Parathyroid adenoma (tissue), 2 donors: Measurements from ENCODE around the gene TMEM163.

ENCODE experiments used
- H2AFZ ChIP-seq: fragments of 300-600 bp; sonication (generic); one replicate; pipeline ENCODE4 v1.7.0; 2017; ENCODE audit warnings: antibody characterized with exemption, mild to moderate bottlenecking
- H3K27ac ChIP-seq: fragments of 300-600 bp; sonication (generic); one replicate; pipeline ENCODE4 v1.7.0; 2017
- H3K27me3 ChIP-seq: fragments of 300-600 bp; sonication (generic); one replicate; pipeline ENCODE4 v1.7.0; 2017; ENCODE audit warnings: low read length; ENCODE audit not compliant: control insufficient read depth, insufficient read depth
- H3K36me3 ChIP-seq: fragments of 300-600 bp; sonication (generic); one replicate; pipeline ENCODE4 v1.7.0; 2017; ENCODE audit warnings: low read length; ENCODE audit not compliant: control insufficient read depth, insufficient read depth
- H3K4me1 ChIP-seq: fragments of 300-600 bp; sonication (generic); one replicate; pipeline ENCODE4 v1.7.0; 2017; ENCODE audit warnings: control low read depth
- H3K4me2 ChIP-seq: fragments of 300-600 bp; sonication (generic); one replicate; pipeline ENCODE4 v1.7.0; 2017; ENCODE audit warnings: low read length
- H3K4me3 ChIP-seq: fragments of 300-600 bp; sonication (generic); one replicate; pipeline ENCODE4 v1.7.0; 2017; ENCODE audit warnings: low read depth, low read length
- H3K79me2 ChIP-seq: fragments of 300-600 bp; sonication (generic); one replicate; pipeline ENCODE4 v1.7.0; 2017; ENCODE audit warnings: control low read depth
- H3K9ac ChIP-seq: fragments of 300-600 bp; sonication (generic); one replicate; pipeline ENCODE4 v1.7.0; 2017; ENCODE audit warnings: mild to moderate bottlenecking
- H3K9me3 ChIP-seq: fragments of 300-600 bp; sonication (generic); one replicate; pipeline ENCODE4 v1.7.0; 2017; ENCODE audit warnings: low read length; ENCODE audit not compliant: control insufficient read depth
- TF ChIP-seq, protein P1 (sequence below): fragments of 300-600 bp; sonication (generic); IDR thresholded peaks from one replicate; pipeline ENCODE4 v1.7.0; 2017; ENCODE audit warnings: antibody characterized with exemption, mild to moderate bottlenecking
- donor health status: primary hyperparathyroidism.

TMEM163 gene

DNA sequence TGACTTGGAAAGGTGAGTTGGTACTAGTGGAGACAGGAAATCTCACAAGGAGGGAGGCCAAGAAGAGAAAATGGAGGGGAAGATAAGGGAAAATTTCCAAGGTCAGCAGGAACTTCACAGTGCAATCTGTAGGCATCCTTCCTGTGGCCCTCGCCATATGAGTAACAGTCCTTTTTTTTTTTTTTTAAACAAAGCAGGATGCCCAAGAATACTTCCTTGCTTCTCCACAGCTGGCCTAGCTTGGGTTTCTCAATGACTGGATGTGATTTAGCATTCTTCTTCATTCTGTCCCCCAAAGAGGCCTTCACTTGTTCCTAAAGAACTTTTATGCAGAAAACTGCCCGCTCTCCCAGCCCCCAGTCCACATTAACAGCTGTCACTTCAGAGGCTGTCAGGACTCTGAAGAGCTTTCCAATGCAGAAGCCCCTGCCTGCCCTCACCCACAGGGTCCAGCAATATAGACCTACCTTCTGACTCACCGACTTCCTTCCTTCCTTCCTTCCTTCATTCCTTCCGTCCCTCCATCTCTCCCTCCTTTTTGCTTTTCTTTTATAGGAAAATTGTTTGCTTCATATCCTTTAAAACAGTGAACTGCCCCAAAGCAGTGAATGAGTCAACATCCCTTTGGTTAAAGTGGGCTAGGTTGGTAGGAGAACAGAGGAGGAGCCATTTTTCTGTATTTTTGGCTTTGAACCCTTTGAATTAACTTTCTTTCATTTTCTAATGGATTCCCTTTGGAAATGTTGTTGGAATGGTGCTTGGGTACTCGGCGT lies 292.9 kb downstream of the TMEM163 start:
- no peak overlapping the region for H2AFZ ChIP-seq
- TF ChIP-seq, protein P1, sequence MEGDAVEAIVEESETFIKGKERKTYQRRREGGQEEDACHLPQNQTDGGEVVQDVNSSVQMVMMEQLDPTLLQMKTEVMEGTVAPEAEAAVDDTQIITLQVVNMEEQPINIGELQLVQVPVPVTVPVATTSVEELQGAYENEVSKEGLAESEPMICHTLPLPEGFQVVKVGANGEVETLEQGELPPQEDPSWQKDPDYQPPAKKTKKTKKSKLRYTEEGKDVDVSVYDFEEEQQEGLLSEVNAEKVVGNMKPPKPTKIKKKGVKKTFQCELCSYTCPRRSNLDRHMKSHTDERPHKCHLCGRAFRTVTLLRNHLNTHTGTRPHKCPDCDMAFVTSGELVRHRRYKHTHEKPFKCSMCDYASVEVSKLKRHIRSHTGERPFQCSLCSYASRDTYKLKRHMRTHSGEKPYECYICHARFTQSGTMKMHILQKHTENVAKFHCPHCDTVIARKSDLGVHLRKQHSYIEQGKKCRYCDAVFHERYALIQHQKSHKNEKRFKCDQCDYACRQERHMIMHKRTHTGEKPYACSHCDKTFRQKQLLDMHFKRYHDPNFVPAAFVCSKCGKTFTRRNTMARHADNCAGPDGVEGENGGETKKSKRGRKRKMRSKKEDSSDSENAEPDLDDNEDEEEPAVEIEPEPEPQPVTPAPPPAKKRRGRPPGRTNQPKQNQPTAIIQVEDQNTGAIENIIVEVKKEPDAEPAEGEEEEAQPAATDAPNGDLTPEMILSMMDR, result no peak
- peaks cover 2% of the 10 kb centered on the region for H3K4me1 ChIP-seq
- no peak overlapping the region for H3K9ac ChIP-seq
- no peak overlapping the region for H3K4me2 ChIP-seq
- no peaks in the 10 kb centered on the region for H3K27me3 ChIP-seq
- no peaks in the 10 kb centered on the region for H3K36me3 ChIP-seq
- H3K4me3 ChIP-seq, result no peak overlapping the region
- H3K27ac ChIP-seq, result no peak overlapping the region
- H3K79me2 ChIP-seq, result no peaks in the 10 kb centered on the region
- no peaks in the 10 kb centered on the region for H3K9me3 ChIP-seq

DNA sequence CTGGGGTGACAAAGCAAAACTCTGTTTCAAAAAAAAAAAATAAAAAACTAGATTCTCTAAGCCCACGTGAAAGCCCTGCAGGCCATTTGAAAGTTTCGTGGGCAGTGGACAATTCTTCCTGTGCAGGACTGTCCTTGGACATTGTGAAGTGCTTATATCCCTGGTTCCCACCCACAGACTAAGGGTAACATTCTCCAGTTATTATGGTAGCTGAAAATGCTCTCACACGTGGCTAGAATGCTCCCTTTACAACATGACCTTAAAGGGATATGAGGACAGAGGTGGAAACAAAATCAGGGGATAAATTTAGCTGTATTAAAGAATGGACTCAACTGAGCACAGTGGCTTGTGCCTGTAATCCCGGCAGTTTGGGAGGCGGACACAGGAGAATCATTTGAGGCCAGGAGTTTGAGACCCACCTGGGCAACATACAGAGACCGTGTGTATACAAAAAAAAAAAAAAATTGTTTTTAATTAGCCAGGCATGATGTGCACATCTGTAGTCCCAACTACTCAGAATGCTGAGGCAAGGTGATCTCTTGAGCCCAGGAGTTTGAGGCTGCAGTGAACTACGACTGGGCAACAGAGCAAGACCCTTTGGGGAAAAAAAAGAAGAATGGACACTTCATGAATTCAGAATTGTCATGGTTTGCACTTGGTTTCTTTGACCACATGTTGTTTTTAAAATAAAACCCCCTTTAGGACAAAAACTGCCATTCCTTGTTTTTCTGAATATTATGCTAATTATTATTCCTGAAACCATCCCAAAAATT lies 297.1 kb downstream of the TMEM163 start:
- Histone ChIP-seq H3K9ac (no peak overlapping the region), H3K9me3 (no peaks in the 10 kb centered on the region), H3K4me1 (peaks cover 5% of the 10 kb centered on the region), H3K79me2 (no peaks in the 10 kb centered on the region), H3K27me3 (no peaks in the 10 kb centered on the region), H3K27ac (peak overlapping the region; percentile 37), H2AFZ (no peak overlapping the region), H3K36me3 (no peaks in the 10 kb centered on the region), H3K4me2 (no peak overlapping the region), H3K4me3 (no peak overlapping the region)
- TF ChIP-seq, protein P1, result no peak

DNA sequence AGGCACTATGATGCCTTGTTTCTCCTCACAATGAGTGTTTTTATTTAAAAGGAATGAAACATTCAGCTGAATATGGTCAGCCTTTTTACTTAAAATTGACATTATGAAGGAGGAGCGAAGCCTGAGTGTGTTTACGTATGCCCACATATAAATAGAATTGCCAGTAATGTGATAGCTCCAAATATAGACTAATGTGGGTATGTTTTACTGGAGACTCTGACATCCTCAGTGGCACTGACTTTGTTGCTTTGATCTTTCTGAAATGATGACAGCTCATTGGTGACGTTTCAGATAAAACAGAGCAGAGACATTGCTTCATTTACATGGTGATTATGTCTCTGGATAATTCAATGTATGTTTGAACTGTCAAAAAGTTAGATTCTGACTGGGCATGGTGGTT lies 297.9 kb downstream of the TMEM163 start:
- no peak overlapping the region for H3K4me2 ChIP-seq
- no peaks in the 10 kb centered on the region for H3K9me3 ChIP-seq
- H3K36me3 ChIP-seq, result no peaks in the 10 kb centered on the region
- no peaks in the 10 kb centered on the region for H3K79me2 ChIP-seq
- no peak overlapping the region for H3K4me3 ChIP-seq
- TF ChIP-seq, protein P1, result no peak
- no peaks in the 10 kb centered on the region for H3K27me3 ChIP-seq
- H3K9ac ChIP-seq, result no peak overlapping the region
- peaks cover 5% of the 10 kb centered on the region for H3K4me1 ChIP-seq
- no peak overlapping the region for H2AFZ ChIP-seq
- peak overlapping the region; percentile 37 for H3K27ac ChIP-seq

DNA sequence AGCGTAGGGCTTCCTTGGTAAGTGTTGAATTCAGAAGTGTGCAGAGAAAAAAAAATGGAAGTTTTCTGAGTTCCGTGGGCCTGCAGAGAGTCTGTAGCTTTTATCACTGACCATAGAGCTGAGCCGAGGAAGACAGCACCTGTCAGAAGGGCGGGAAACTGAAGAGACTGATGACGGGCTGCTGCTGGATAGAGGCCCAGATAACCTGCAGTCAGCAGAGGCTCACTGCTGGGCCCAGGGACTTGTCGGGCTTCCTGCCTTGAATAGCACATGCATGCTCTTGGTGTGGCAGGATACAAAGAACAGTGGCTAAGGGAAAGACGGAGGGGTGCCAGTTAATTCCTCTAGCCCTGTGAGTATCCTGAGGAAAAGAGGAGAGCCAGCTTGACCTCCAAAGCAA lies 298.5 kb downstream of the TMEM163 start:
- no peak overlapping the region for H3K4me3 ChIP-seq
- H3K79me2 ChIP-seq, result no peaks in the 10 kb centered on the region
- H3K9me3 ChIP-seq, result no peaks in the 10 kb centered on the region
- TF ChIP-seq, protein P1, result no peak
- H3K36me3 ChIP-seq, result no peaks in the 10 kb centered on the region
- no peak overlapping the region for H3K4me2 ChIP-seq
- peak overlapping the region; percentile 37 for H3K27ac ChIP-seq
- H3K4me1 ChIP-seq, result peaks cover 5% of the 10 kb centered on the region
- H3K9ac ChIP-seq, result no peak overlapping the region
- H3K27me3 ChIP-seq, result no peaks in the 10 kb centered on the region
- no peak overlapping the region for H2AFZ ChIP-seq
